ENCODE results near the gene CYP4F3.

CYP4F3 gene

GRCh38 chr19:15636026-15636425, 4.7 kb upstream of the CYP4F3 start:
- H3K27me3 ChIP-seq (ENCODE audit: insufficient read depth, low read length): no peaks in the 10 kb centered on the region
- H3K9ac ChIP-seq (ENCODE audit: low read length): no peak overlapping the region
- H3K36me3 ChIP-seq (ENCODE audit: insufficient read depth, low read length): no peaks in the 10 kb centered on the region
- H3K27ac ChIP-seq (ENCODE audit: low read depth, low read length, poor library complexity, severe bottlenecking): no peak overlapping the region
- H3K4me1 ChIP-seq (ENCODE audit: insufficient read depth, low read length, severe bottlenecking): no peaks in the 10 kb centered on the region
- H3F3A ChIP-seq (ENCODE audit: insufficient read depth, low read length): no peaks in the 10 kb centered on the region
- H4K20me1 ChIP-seq (ENCODE audit: insufficient read depth, low read length): no peaks in the 10 kb centered on the region
- no peaks in the 10 kb centered on the region for H3K9me3 ChIP-seq (ENCODE audit: low read length)
- H3K79me2 ChIP-seq (ENCODE audit: insufficient read depth, low read length): no peaks in the 10 kb centered on the region
- no peaks in the 10 kb centered on the region for H3K9me2 ChIP-seq (ENCODE audit: low read depth, low read length)
- H3K4me2 ChIP-seq (ENCODE audit: low read length): no peak overlapping the region
- no peak for TF ChIP-seq EZH2 (IDR thresholded peaks at IDR 0.05; ENCODE audit: borderline replicate concordance, low read length)
- TF ChIP-seq CTCF (IDR thresholded peaks at IDR 0.05; ENCODE audit: low read length): no peak
- H2AFZ ChIP-seq (ENCODE audit: low read length): no peak overlapping the region
- no peak overlapping the region for H3K4me3 ChIP-seq (ENCODE audit: low read depth, low read length, poor library complexity, severe bottlenecking)

DNA sequence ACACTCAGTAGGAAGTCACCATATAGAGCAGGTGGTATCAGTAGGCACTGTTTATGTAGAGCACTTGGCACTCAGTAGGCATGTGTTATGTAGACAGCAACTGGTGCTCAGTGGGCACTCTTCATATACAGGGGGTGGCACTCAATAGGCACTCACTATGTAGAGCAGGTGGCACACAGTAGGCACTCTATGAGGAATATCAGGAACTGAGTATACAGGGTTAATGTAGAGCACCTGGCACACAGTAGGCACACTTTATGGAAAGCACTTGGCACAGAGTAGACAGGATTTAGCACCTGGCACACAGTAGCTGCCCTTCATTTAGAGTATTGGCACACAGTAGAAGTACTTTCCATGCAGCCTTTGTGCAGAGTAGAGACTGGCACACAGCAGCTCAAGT, 1.1 kb upstream of the CYP4F3 start:
- Histone ChIP-seq H3K27me3 (ENCODE audit: insufficient read depth, low read length) (no peaks in the 10 kb centered on the region), H3K4me2 (ENCODE audit: low read length) (no peak overlapping the region), H3K9me3 (ENCODE audit: low read length) (no peaks in the 10 kb centered on the region), H3F3A (ENCODE audit: insufficient read depth, low read length) (no peaks in the 10 kb centered on the region), H3K9ac (ENCODE audit: low read length) (no peak overlapping the region), H3K9me2 (ENCODE audit: low read depth, low read length) (no peaks in the 10 kb centered on the region), H3K36me3 (ENCODE audit: insufficient read depth, low read length) (no peaks in the 10 kb centered on the region), H3K27ac (ENCODE audit: low read depth, low read length, poor library complexity, severe bottlenecking) (no peak overlapping the region), H4K20me1 (ENCODE audit: insufficient read depth, low read length) (no peaks in the 10 kb centered on the region), H3K79me2 (ENCODE audit: insufficient read depth, low read length) (no peaks in the 10 kb centered on the region), H2AFZ (ENCODE audit: low read length) (no peak overlapping the region), H3K4me3 (ENCODE audit: low read depth, low read length, poor library complexity, severe bottlenecking) (no peak overlapping the region), H3K4me1 (ENCODE audit: insufficient read depth, low read length, severe bottlenecking) (no peaks in the 10 kb centered on the region)
- no peak for TF ChIP-seq EZH2 (IDR thresholded peaks at IDR 0.05; ENCODE audit: borderline replicate concordance, low read length)
- TF ChIP-seq CTCF (IDR thresholded peaks at IDR 0.05; ENCODE audit: low read length): no peak

GRCh38 chr19:15640904-15641597, 354 bp downstream of the CYP4F3 start:
- H3F3A ChIP-seq (ENCODE audit: insufficient read depth, low read length): no peaks in the 10 kb centered on the region
- H3K27me3 ChIP-seq (ENCODE audit: insufficient read depth, low read length): no peaks in the 10 kb centered on the region
- H3K27ac ChIP-seq (ENCODE audit: low read depth, low read length, poor library complexity, severe bottlenecking): no peak overlapping the region
- H4K20me1 ChIP-seq (ENCODE audit: insufficient read depth, low read length): no peaks in the 10 kb centered on the region
- H3K36me3 ChIP-seq (ENCODE audit: insufficient read depth, low read length): no peaks in the 10 kb centered on the region
- no peak overlapping the region for H2AFZ ChIP-seq (ENCODE audit: low read length)
- H3K79me2 ChIP-seq (ENCODE audit: insufficient read depth, low read length): no peaks in the 10 kb centered on the region
- no peak overlapping the region for H3K4me2 ChIP-seq (ENCODE audit: low read length)
- no peaks in the 10 kb centered on the region for H3K9me3 ChIP-seq (ENCODE audit: low read length)
- TF ChIP-seq CTCF (IDR thresholded peaks at IDR 0.05; ENCODE audit: low read length) (no peak), EZH2 (IDR thresholded peaks at IDR 0.05; ENCODE audit: borderline replicate concordance, low read length) (no peak)
- no peaks in the 10 kb centered on the region for H3K9me2 ChIP-seq (ENCODE audit: low read depth, low read length)
- H3K4me3 ChIP-seq (ENCODE audit: low read depth, low read length, poor library complexity, severe bottlenecking): no peak overlapping the region
- H3K4me1 ChIP-seq (ENCODE audit: insufficient read depth, low read length, severe bottlenecking): no peaks in the 10 kb centered on the region
- H3K9ac ChIP-seq (ENCODE audit: low read length): no peak overlapping the region
